GM19023 (cell line): ENCODE data around the gene CD82.
A peak's percentile ranks its signal among the peaks of the same experiment; 100 is the strongest.
"Not testable (repeated sequence)": the region's sequence is repeated elsewhere in the genome, so short reads cannot be mapped to it uniquely, and the experiment has no call there.

ENCODE experiments used
- ATAC-seq: cut with Tn5 transposase; IDR thresholded peaks from one replicate; pipeline ENCODE4 v1.9.1; 2021; ENCODE audit warnings: mild to moderate bottlenecking, moderate library complexity; ENCODE audit not compliant: unreplicated experiment

Gene CD82

GRCh38 chr11:44533921-44534711 lies 31.3 kb upstream of the CD82 start:
- no peak for ATAC-seq

- ATAC-seq: no peak
These were observed 30.1 kb upstream of the CD82 start for GRCh38 chr11:44535191-44535980.

- no peak for ATAC-seq
These were observed 28.5 kb upstream of the CD82 start for GRCh38 chr11:44536788-44537516.

GRCh38 chr11:44537679-44538078 lies 27.8 kb upstream of the CD82 start:
- ATAC-seq: no peak

GRCh38 chr11:44538375-44539054 lies 26.9 kb upstream of the CD82 start:
- peak; percentile 83 for ATAC-seq

- no peak for ATAC-seq
These were observed 25.5 kb upstream of the CD82 start for GRCh38 chr11:44539971-44540370.

- ATAC-seq: no peak
These were observed 24.8 kb upstream of the CD82 start for GRCh38 chr11:44540667-44541066.

GRCh38 chr11:44542372-44542771 lies 23.1 kb upstream of the CD82 start:
- no peak for ATAC-seq

- ATAC-seq: not testable (repeated sequence)
These were observed 18.5 kb upstream of the CD82 start for GRCh38 chr11:44546984-44547383.

GRCh38 chr11:44547534-44547933 lies 17.9 kb upstream of the CD82 start:
- not testable (repeated sequence) for ATAC-seq

- ATAC-seq: no peak
These were observed 17.3 kb upstream of the CD82 start for GRCh38 chr11:44548032-44548695.

GRCh38 chr11:44548961-44549749 lies 16.3 kb upstream of the CD82 start:
- not testable (repeated sequence) for ATAC-seq

- ATAC-seq: no peak
These were observed 15.3 kb upstream of the CD82 start for GRCh38 chr11:44550123-44550522.

- no peak for ATAC-seq
These were observed 13.9 kb upstream of the CD82 start for GRCh38 chr11:44551456-44552139.

- ATAC-seq: no peak
These were observed 10.2 kb upstream of the CD82 start for GRCh38 chr11:44555031-44555800.

GRCh38 chr11:44556735-44557409 lies 8.6 kb upstream of the CD82 start:
- no peak for ATAC-seq

- no peak for ATAC-seq
These were observed 8.0 kb upstream of the CD82 start for GRCh38 chr11:44557464-44557863.
